ENCODE measurements around the gene IFNGR2.
"Not testable (repeated sequence)": the region's sequence is repeated elsewhere in the genome, so short reads cannot be mapped to it uniquely, and the experiment has no call there.

The IFNGR2 gene

GRCh38 chr21:33396951-33397350, 6.3 kb upstream of the IFNGR2 start:
- no peak overlapping the region for H3K4me3 ChIP-seq

GRCh38 chr21:33397717-33398116, 5.5 kb upstream of the IFNGR2 start:
- H3K4me3 ChIP-seq = no peak overlapping the region
- peak overlapping the region in 2 of 21 experiments; percentile 32 to 35 for H3K27ac ChIP-seq

More at GRCh38 chr21:33396951-33397350, 6.3 kb upstream of the IFNGR2 start:
- peak overlapping the region in 11 of 21 experiments; percentile 32 to 67 (median 45) for H3K27ac ChIP-seq

- Histone ChIP-seq H3K4me3 (no peak overlapping the region), H3K27ac (no peak overlapping the region)
Observed at GRCh38 chr21:33398361-33398760, 4.9 kb upstream of the IFNGR2 start.

GRCh38 chr21:33401630-33401992, 1.6 kb upstream of the IFNGR2 start:
- Histone ChIP-seq H3K4me3 (no peak overlapping the region), H3K27ac (peak overlapping the region in 18 of 21 experiments; percentile 19 to 100 (median 99))

GRCh38 chr21:33402001-33402979, 923 bp upstream of the IFNGR2 start:
- H3K27ac ChIP-seq = peak overlapping the region; percentile 91 to 100 (median 99)
- H3K4me3 ChIP-seq = peak overlapping the region; percentile 60 to 87 (median 71)

- peak overlapping the region; percentile 60 to 87 (median 71) for H3K4me3 ChIP-seq
- peak overlapping the region; percentile 91 to 100 (median 99) for H3K27ac ChIP-seq
Observed at GRCh38 chr21:33403786-33404585, 773 bp downstream of the IFNGR2 start.

- Histone ChIP-seq H3K4me3 (no peak overlapping the region), H3K27ac (peak overlapping the region in 2 of 21 experiments; percentile 34)
Observed at GRCh38 chr21:33406493-33406892, 3.3 kb downstream of the IFNGR2 start.

GRCh38 chr21:33411949-33412430, 8.8 kb downstream of the IFNGR2 start:
- H3K27ac ChIP-seq = peak overlapping the region in 7 of 21 experiments; percentile 19 to 73 (median 56)
- no peak overlapping the region for H3K4me3 ChIP-seq

GRCh38 chr21:33412439-33412831, 9.2 kb downstream of the IFNGR2 start:
- not testable (repeated sequence) for H3K4me3 ChIP-seq
- peak overlapping the region in 3 of 21 experiments; percentile 20 to 72 (median 54) for H3K27ac ChIP-seq

- Histone ChIP-seq H3K4me3 (no peak overlapping the region), H3K27ac (peak overlapping the region in 8 of 21 experiments; percentile 13 to 72 (median 31))
Observed at GRCh38 chr21:33412832-33413519, 9.8 kb downstream of the IFNGR2 start.

GRCh38 chr21:33414068-33414467, 10.9 kb downstream of the IFNGR2 start:
- Histone ChIP-seq H3K4me3 (no peak overlapping the region), H3K27ac (peak overlapping the region in 5 of 21 experiments; percentile 20 to 72 (median 43))

- Histone ChIP-seq H3K27ac (no peak overlapping the region), H3K4me3 (no peak overlapping the region)
Observed at GRCh38 chr21:33414926-33415325, 11.7 kb downstream of the IFNGR2 start.

- peak overlapping the region in 7 of 21 experiments; percentile 4 to 76 (median 45) for H3K27ac ChIP-seq
- H3K4me3 ChIP-seq = no peak overlapping the region
Observed at GRCh38 chr21:33418691-33419090, 15.5 kb downstream of the IFNGR2 start.

- H3K4me3 ChIP-seq = no peak overlapping the region
- H3K27ac ChIP-seq = peak overlapping the region in 7 of 21 experiments; percentile 12 to 76 (median 45)
Observed at GRCh38 chr21:33419538-33420123, 16.4 kb downstream of the IFNGR2 start.

- Histone ChIP-seq H3K27ac (no peak overlapping the region), H3K4me3 (no peak overlapping the region)
Observed at GRCh38 chr21:33421713-33422393, 18.6 kb downstream of the IFNGR2 start.

GRCh38 chr21:33424214-33424613, 21.0 kb downstream of the IFNGR2 start:
- H3K4me3 ChIP-seq = no peak overlapping the region
- no peak overlapping the region for H3K27ac ChIP-seq

- H3K4me3 ChIP-seq = no peak overlapping the region
- H3K27ac ChIP-seq = no peak overlapping the region
Observed at GRCh38 chr21:33425825-33426224, 22.6 kb downstream of the IFNGR2 start.

- Histone ChIP-seq H3K27ac (no peak overlapping the region), H3K4me3 (no peak overlapping the region)
Observed at GRCh38 chr21:33427051-33427450, 23.8 kb downstream of the IFNGR2 start.

All from skin epidermis (tissue), 12 donors.